ENCODE results near the gene BMPR1A. TPM values are rescaled to one million over a fixed set of nuclear protein-coding genes. Genes with fewer than 3 reads are reported as not detected.
"Not testable (repeated sequence)": the region's sequence is repeated elsewhere in the genome, so short reads cannot be mapped to it uniquely, and the experiment has no call there.

BMPR1A gene
- total RNA-seq, 4 donors from 2014 or later, result 17.7 to 35.5 (median 26.8) TPM

- H3K4me3 ChIP-seq (ENCODE audit: low read depth, poor library complexity, severe bottlenecking), result no peak overlapping the region
- WGBS, 2 donors, result 87 to 91% methylated on average over 3 of the region's 3 CpGs
- DNase-seq (ENCODE audit: low spot score in 2 of 2), result peak in 1 of 2 donors; percentile 82
- TF ChIP-seq, protein P1, sequence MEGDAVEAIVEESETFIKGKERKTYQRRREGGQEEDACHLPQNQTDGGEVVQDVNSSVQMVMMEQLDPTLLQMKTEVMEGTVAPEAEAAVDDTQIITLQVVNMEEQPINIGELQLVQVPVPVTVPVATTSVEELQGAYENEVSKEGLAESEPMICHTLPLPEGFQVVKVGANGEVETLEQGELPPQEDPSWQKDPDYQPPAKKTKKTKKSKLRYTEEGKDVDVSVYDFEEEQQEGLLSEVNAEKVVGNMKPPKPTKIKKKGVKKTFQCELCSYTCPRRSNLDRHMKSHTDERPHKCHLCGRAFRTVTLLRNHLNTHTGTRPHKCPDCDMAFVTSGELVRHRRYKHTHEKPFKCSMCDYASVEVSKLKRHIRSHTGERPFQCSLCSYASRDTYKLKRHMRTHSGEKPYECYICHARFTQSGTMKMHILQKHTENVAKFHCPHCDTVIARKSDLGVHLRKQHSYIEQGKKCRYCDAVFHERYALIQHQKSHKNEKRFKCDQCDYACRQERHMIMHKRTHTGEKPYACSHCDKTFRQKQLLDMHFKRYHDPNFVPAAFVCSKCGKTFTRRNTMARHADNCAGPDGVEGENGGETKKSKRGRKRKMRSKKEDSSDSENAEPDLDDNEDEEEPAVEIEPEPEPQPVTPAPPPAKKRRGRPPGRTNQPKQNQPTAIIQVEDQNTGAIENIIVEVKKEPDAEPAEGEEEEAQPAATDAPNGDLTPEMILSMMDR (IDR thresholded peaks at IDR 0.05), result no peak
- TF ChIP-seq POLR2A (IDR thresholded peaks at IDR 0.05), result no peak
- intact Hi-C loops (cut with DNase I; ENCODE audit: low total_unique reads), result no loop called here
Observed at GRCh38 chr10:86944907-86945306, 188.5 kb downstream of the BMPR1A start.

DNA sequence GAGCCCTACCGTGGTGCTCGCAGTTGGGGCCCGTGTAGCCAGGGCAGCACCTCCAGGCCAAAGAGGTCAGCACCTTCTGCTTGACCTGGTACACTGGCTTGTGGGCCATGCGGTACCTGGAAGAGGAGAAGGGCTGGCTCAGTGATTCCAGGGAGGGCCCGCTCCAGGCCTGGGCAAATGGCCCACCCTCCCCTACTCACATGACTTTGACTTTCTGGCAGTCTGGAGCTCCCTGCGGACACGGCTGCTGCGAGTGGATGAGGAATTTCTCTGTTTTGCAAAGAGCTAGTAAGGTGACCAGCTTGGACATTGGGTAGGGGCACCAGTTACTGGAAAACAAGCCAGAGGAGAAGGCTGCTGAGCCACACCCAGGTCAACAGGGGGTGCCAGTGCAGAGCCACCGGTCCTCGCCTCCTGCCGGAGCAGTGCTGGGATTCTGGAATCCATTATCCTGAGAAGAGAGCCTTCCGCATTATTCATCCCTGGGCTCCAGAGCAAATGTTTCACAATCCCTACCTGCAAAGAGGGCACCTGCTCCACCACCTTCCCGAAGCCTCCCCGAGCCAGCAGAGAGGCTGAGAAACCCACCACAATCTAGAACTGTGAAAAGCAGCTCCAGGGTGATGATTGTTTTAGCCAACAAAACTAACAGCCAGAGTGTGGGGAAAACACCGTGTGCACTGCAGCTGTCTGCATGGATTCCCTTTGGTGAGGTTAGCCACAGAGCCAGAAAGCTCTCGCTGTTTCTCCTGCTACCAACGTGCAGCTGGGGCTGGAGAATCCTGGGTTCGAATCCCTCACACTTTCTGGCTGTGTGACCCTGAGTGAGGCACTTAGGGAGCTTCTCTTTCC lies 189.2 kb downstream of the BMPR1A start:
- peak; percentile 21 to 90 for DNase-seq (ENCODE audit: low spot score in 2 of 2)
- intact Hi-C loops (cut with DNase I; ENCODE audit: low total_unique reads), result no loop called here
- TF ChIP-seq POLR2A (IDR thresholded peaks at IDR 0.05), result no peak
- TF ChIP-seq, protein P1 (IDR thresholded peaks at IDR 0.05), result no peak
- WGBS, 2 donors, result 65 to 73% methylated on average over 16 to 18 of the region's 18 CpGs
- no peak overlapping the region for H3K4me3 ChIP-seq (ENCODE audit: low read depth, poor library complexity, severe bottlenecking)

DNA sequence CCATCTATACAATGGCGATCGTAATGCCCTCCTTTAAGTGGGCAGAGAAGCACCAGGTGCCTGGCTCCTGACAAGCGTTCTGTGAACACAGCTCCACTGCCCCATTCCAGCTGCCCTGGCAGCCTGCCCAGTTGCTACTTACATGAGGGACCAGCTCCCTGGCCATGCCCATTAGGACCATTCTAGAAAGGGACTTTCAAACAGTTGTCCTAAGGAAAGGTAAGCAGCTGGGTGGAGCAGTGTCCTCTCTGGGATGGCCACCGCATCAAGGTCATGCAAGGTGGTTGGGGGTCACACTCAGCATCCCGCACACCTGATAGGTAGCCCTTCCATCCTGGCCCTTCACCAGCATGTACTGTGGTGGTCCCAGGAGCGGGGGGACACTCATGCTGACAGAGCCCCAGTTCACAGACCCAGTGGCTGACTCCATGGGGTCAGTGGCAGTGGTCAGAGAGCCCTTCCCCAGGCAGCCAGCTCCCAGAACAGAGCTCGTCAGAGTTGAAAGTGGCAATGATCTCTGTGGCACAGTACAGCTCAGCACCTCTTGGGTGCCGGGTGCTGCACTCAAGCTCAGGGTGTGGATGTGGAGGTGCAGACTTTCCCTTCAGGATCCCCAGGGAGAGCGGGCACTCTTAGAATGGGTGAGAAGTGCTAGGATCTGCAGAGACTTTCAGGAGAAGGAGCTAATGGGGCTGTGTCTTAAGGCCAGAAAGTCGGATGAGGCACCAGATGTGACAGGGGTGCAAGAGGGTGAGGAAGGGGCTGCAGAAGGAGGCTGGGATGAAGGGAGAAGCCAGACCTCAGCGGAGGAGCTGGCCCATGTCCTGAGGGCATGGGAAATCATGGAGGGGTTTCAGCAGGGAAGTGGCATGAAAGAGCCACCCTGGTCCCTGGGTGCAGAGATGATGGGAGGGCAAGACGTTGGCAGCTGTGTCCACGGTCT lies 190.1 kb downstream of the BMPR1A start:
- DNase-seq (ENCODE audit: low spot score in 2 of 2), result peak in 1 of 2 donors; percentile 89
- WGBS, 2 donors, result 83 to 86% methylated on average over 13 of the region's 13 CpGs
- H3K4me3 ChIP-seq (ENCODE audit: low read depth, poor library complexity, severe bottlenecking), result no peak overlapping the region
- no peak for TF ChIP-seq POLR2A (IDR thresholded peaks at IDR 0.05)
- TF ChIP-seq, protein P1 (IDR thresholded peaks at IDR 0.05), result no peak
- intact Hi-C loops (cut with DNase I; ENCODE audit: low total_unique reads), result no loop called here

DNA sequence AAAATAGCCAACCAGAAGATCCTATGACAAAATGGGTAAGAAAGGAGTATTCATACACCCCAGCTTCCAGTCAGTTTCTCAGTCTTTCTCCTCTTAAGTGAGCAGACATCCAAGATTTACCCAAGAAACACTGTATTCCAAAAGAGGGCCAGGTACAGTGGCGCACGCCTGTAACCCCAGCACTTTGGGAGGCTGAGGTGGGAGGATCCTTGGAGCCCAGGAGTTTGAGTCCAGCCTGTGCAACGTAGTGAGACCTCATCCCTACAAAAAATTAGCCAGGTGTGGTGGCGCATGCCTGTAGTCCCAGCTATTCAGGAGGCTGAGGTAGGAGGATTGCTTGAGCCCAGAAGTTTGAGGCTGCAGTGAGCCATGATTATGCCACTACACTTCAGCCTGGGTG lies 191.4 kb downstream of the BMPR1A start:
- DNase-seq (ENCODE audit: low spot score in 2 of 2), result peak in 1 of 2 donors; percentile 76
- H3K4me3 ChIP-seq (ENCODE audit: low read depth, poor library complexity, severe bottlenecking); intact Hi-C loops (cut with DNase I; ENCODE audit: low total_unique reads): not testable (repeated sequence)
- 94 to 98% methylated on average over 4 of the region's 4 CpGs for WGBS, 2 donors

- DNase-seq (ENCODE audit: low spot score in 2 of 2), result peak in 1 of 2 donors; percentile 12
- intact Hi-C loops (cut with DNase I; ENCODE audit: low total_unique reads), result no loop called here
- 57 to 69% methylated on average over 1 of the region's 1 CpG for WGBS, 2 donors
- no peak for TF ChIP-seq POLR2A (IDR thresholded peaks at IDR 0.05)
- TF ChIP-seq, protein P1 (IDR thresholded peaks at IDR 0.05), result no peak
- no peak overlapping the region for H3K4me3 ChIP-seq (ENCODE audit: low read depth, poor library complexity, severe bottlenecking)
Observed at GRCh38 chr10:86950349-86950748, 193.9 kb downstream of the BMPR1A start.

Measured in lower leg skin (tissue), 4 donors.